ENCODE measurements around the gene EVA1B.

DNA sequence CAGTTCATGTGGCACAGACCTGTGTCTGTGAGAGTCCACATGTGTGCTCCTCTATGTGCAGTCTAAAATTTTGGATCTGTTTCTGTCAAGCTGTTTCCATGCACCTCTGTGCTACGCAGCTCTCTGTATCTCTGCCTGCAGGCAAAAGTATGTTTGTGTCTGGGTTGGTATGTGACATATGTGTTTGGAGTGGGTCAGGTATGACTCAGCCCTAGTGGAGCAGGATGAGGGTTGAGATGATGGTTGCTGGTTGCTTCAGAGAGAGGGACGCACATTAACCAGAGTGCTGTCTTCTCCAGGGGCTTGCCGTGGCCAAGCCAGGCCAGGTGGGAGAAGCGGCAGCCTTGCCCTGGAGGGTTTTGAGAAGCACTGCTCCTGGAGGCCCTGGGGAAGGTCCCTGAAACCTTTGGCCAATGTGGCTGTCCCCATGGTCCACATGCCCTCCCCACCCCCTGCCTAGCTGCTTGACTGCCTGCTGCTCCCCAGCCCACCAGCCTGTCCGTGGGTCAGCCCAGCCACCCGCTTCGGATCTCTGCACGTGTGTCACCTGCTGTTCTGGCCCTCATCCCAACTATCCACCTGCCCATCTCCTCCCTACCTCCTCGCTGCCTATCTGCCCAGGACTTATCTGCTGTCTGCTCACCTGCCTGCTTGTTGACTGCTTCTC is 4.1 kb upstream of the EVA1B start:
- TF ChIP-seq, protein P1, sequence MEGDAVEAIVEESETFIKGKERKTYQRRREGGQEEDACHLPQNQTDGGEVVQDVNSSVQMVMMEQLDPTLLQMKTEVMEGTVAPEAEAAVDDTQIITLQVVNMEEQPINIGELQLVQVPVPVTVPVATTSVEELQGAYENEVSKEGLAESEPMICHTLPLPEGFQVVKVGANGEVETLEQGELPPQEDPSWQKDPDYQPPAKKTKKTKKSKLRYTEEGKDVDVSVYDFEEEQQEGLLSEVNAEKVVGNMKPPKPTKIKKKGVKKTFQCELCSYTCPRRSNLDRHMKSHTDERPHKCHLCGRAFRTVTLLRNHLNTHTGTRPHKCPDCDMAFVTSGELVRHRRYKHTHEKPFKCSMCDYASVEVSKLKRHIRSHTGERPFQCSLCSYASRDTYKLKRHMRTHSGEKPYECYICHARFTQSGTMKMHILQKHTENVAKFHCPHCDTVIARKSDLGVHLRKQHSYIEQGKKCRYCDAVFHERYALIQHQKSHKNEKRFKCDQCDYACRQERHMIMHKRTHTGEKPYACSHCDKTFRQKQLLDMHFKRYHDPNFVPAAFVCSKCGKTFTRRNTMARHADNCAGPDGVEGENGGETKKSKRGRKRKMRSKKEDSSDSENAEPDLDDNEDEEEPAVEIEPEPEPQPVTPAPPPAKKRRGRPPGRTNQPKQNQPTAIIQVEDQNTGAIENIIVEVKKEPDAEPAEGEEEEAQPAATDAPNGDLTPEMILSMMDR (IDR thresholded peaks at IDR 0.05): no peak
- TF ChIP-seq, protein P2, sequence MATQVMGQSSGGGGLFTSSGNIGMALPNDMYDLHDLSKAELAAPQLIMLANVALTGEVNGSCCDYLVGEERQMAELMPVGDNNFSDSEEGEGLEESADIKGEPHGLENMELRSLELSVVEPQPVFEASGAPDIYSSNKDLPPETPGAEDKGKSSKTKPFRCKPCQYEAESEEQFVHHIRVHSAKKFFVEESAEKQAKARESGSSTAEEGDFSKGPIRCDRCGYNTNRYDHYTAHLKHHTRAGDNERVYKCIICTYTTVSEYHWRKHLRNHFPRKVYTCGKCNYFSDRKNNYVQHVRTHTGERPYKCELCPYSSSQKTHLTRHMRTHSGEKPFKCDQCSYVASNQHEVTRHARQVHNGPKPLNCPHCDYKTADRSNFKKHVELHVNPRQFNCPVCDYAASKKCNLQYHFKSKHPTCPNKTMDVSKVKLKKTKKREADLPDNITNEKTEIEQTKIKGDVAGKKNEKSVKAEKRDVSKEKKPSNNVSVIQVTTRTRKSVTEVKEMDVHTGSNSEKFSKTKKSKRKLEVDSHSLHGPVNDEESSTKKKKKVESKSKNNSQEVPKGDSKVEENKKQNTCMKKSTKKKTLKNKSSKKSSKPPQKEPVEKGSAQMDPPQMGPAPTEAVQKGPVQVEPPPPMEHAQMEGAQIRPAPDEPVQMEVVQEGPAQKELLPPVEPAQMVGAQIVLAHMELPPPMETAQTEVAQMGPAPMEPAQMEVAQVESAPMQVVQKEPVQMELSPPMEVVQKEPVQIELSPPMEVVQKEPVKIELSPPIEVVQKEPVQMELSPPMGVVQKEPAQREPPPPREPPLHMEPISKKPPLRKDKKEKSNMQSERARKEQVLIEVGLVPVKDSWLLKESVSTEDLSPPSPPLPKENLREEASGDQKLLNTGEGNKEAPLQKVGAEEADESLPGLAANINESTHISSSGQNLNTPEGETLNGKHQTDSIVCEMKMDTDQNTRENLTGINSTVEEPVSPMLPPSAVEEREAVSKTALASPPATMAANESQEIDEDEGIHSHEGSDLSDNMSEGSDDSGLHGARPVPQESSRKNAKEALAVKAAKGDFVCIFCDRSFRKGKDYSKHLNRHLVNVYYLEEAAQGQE (IDR thresholded peaks at IDR 0.05): no peak
- TF ChIP-seq, protein P3, sequence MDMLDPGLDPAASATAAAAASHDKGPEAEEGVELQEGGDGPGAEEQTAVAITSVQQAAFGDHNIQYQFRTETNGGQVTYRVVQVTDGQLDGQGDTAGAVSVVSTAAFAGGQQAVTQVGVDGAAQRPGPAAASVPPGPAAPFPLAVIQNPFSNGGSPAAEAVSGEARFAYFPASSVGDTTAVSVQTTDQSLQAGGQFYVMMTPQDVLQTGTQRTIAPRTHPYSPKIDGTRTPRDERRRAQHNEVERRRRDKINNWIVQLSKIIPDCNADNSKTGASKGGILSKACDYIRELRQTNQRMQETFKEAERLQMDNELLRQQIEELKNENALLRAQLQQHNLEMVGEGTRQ (IDR thresholded peaks at IDR 0.05): no peak
- TF ChIP-seq ESRRA (IDR thresholded peaks at IDR 0.05; ENCODE audit: borderline replicate concordance, low read length): no peak
- no peak for TF ChIP-seq JUNB (IDR thresholded peaks at IDR 0.05)
- no peak for TF ChIP-seq POLR2A (IDR thresholded peaks at IDR 0.05; ENCODE audit: low read length)
- TF ChIP-seq, protein P4, sequence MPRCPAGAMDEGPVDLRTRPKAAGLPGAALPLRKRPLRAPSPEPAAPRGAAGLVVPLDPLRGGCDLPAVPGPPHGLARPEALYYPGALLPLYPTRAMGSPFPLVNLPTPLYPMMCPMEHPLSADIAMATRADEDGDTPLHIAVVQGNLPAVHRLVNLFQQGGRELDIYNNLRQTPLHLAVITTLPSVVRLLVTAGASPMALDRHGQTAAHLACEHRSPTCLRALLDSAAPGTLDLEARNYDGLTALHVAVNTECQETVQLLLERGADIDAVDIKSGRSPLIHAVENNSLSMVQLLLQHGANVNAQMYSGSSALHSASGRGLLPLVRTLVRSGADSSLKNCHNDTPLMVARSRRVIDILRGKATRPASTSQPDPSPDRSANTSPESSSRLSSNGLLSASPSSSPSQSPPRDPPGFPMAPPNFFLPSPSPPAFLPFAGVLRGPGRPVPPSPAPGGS (IDR thresholded peaks at IDR 0.05): no peak
- TF ChIP-seq CHD2 (IDR thresholded peaks at IDR 0.05; ENCODE audit: low read length, partially characterized antibody): no peak
- TF ChIP-seq EP300 (IDR thresholded peaks at IDR 0.05): no peak
- no peak for TF ChIP-seq RCOR1 (IDR thresholded peaks at IDR 0.05; ENCODE audit: low read depth, low read length)
- TF ChIP-seq, protein P5, sequence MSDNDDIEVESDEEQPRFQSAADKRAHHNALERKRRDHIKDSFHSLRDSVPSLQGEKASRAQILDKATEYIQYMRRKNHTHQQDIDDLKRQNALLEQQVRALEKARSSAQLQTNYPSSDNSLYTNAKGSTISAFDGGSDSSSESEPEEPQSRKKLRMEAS (IDR thresholded peaks at IDR 0.05): no peak
- TF ChIP-seq, protein P6, sequence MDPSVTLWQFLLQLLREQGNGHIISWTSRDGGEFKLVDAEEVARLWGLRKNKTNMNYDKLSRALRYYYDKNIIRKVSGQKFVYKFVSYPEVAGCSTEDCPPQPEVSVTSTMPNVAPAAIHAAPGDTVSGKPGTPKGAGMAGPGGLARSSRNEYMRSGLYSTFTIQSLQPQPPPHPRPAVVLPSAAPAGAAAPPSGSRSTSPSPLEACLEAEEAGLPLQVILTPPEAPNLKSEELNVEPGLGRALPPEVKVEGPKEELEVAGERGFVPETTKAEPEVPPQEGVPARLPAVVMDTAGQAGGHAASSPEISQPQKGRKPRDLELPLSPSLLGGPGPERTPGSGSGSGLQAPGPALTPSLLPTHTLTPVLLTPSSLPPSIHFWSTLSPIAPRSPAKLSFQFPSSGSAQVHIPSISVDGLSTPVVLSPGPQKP (IDR thresholded peaks at IDR 0.05; ENCODE audit: low read depth, low read length): no peak
